Stimulated activated CD4-positive, alpha-beta T cell treated with anti-CD3 and anti-CD28 coated beads, Interleukin-2, amount 100 ng/mL, for 48 hours (primary cell): ENCODE data around the gene COX20.
"Not testable (repeated sequence)": the region's sequence is repeated elsewhere in the genome, so short reads cannot be mapped to it uniquely, and the experiment has no call there.

Source experiments
- DNase-seq, 2 donors: peaks; one replicate each; pipeline ENCODE4 v3.0.0-alpha.2; 2020

COX20 gene

DNA sequence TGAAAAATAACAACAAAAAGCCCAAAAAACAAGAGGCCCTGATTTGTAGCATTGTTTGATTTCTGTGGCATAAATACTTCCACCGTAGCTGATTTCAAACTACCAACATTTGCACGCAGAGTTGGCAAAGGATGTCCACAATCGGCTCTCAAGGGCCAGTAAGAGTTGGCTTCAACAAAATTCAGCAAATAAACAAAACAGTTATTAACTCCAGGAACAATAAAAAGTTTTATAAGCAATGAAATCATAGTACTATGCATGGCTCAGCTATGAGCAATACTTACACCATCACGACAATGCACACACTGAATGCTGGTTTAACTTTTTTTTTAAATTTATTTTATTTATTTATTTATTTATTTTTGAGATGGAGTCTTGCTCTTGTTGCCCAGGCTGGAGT lies 8.7 kb upstream of the COX20 start:
- DNase-seq, result no peak

DNA sequence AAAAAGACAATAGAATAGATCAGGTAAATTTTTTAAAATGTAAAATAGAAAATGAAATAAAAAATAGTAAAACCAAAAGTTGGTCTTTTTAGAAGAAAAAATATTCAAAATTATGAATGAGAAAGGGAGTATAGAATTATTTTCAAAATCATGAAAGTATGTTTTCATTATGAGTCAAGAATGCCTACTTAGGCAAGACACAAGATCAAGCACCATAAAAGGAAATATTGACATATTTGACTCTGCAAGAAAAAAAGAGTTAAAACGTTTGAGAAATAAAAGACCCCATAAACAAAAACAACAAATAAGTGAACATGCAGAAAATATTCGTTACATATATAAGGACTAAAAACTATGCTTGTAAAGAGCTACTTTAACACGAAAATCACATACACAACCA lies 4.8 kb upstream of the COX20 start:
- DNase-seq, result no peak

DNA sequence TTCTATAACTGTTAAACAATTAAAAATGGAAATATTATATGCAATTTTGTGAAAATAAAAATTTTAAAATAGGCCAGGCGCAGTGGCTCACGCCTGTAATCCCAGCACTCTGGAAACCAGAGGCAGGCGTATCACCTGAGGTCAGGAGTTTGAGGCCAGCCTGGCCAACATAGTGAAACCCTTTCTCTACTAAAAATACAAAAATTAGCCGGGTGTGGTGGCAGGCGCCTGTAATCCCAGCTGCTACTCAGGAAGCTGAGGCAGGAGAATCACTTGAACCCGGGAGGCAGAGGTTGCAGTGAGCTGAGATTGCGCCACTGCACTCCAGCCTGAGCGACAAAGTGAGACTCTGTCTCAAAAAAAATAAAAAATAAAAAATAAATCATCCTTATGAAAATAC lies 2.2 kb upstream of the COX20 start:
- DNase-seq, result not testable (repeated sequence)

DNA sequence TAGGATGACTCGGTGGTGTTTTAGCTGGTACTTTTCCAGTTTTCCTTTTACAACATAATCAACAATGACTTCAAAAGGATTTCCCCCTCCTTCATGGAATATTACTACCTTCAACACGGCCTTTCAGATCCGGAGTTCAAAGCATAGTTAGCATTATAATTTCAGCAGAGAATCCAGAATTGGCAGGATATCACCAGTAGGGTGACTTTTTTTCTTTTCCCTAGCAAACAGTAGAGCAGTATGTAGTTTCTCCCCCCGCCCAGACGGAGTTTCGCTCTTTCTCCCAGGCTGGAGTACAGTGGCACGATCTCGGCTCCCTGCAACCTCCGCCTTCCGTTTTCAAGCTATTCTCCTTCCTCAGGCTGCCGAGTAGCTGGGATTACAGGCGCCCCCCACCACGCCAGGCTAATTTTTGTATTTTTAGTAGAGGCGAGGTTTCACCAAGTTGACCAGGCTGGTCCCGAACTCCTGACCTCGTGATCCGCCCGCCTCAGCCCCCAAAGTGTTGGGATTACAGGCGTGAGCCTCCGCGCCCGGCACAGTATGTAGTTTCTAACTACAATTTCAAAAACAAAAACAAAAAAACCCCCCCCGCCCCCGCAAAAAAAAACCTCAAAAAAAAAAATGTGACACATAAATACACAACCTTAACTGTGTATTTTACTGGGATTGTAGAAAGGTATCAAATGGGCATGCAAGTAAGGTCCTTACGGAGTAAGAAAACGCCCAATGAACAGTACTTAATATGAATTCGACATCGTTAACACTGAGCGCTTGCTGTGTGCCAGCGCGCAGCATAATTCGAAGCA lies 1.5 kb upstream of the COX20 start:
- DNase-seq, result peak; percentile 42

DNA sequence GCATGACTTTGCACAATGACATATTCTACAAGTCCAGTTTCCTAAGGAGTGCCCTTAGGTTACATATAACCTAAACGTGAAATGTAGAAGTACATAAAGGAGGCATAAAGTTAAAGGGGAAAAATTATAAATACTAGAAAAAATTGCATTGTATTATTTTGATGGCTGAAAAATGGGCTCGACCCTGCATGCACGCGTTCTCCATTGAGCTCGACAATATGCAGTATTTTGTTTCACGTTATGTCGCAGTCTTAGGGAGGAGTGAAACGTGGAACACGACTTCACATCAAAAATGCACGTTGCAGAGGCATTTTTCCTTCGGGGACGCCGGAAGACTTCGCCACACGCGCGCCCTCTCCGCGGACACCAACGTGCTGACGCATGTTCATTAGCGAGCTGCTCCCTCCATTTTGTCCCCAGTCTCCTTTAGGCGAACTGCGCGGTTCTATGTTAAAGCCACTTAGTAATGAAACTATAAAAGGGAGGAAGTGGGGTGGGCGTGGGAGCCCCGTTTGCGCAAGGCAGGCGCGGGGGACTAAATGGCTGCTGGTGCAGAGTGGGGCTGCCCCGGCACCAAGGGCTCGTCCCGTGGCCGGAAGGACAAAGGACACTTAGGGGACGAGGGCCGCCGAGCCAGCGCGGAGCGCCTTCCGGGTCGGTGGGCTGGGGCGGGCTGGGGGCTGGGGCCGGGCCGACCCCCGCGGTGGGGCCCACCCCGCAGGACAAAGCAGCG lies 749 bp upstream of the COX20 start:
- peak; percentile 79 to 84 for DNase-seq

DNA sequence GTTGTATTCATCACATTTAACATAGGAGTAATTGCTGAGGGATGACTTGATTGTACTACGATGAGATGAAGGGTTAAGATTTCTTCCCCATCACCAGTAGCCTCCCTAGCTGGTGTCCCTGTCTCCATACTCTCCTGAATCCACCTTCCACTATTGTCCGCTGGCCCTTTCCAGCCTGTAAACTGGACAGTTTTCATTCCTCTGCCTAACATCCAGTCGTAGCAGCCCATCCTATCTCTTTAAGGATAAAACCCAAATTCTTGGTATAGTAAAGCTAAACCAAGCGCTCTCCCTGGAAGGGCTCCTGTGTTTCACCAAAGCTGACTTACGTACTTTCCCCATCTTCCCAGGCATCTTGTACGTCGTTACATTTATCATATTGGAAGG lies 670 bp downstream of the COX20 start:
- DNase-seq, result no peak

DNA sequence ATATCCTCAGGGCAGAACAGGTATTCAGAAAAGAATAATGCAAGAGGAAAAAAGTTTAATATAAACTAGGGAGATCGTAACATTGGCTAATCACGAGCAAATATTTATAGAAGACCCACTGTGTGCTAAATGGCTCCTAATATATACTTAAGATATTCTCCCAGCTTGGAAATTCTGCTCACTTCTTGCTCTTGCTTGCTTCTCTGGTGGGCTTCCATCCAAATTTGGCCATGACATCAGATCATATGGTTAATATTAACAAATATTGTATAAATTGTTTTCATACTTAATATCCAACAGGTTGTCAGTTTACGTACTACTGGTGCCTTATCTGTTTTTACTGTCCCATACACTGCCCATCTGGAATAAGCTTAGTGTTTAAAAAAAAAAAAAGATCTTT lies 1.1 kb downstream of the COX20 start:
- DNase-seq, result no peak

DNA sequence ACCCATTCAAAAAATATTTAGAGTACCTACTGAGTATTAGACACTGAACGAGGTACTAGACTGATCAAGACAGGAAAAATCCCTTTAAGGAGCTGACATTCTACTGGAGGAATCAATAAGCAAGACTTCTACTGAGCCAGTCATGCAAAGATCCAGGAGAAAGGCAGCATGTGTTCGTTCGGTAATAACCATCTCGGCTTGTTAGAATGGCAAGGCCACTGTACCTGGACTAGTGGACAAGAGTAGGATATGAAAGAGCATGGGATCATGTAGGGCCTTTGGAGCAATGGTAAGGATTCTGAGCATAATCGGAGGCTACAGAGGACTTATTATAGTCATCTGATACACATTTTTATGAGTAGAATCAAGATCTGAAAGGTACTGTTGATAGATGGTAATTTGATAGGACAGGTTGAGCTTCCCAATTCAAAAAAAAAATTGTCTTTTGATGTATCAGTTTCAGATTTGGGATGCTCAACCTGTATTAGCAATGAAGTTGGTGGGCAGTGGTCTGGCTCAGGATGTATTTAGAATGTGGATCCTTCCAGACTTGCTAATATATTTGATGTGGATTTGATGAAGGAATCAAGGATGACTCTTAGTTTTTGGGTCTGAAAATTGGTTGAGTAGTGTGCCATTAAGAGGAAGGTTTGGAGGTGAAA lies 2.3 kb downstream of the COX20 start:
- no peak for DNase-seq

DNA sequence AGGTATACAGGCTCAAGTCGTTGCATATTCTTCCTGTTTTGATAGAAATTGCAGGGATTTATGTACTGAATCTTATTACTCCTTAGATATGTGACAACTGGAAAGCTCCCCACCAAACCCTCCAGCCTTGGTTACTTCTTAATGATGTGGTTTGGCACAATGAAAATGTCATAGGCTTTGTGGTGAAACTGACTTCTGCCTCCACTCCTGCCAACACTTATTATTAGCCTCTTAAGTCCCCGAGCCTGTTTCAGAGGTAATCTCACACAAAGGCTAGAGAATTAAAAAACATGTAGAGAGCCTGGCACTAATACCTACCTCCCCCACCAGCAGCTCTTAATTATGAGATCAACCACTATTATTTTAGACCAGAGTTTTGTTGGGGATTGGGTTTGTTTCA lies 4.2 kb downstream of the COX20 start:
- DNase-seq, result no peak

DNA sequence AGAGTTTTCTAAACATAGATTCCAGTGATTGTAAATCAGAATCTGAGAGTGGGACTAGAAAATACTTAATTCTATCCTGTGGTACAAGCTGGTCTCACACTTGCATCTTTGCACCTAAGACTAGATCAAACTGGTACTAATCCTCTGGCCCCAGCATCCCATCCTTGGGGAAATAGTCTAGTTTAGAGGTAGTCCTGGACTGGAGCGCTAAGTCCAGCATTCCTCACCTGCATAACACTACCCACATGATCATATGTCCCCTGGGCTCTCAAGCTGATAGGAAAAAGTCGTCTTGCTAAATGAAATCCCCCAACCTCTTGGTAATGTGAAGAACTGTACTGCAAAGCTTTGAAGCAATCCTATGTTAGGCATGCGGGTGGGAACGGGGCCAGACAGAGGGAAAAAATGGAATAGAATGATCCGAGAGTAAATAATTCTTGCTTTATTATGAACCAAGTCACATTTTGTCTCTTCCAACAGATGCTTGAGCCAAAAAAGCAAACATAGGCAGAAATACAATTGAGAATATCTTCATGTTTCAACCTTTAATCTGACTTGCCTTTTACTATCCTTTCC lies 4.8 kb downstream of the COX20 start:
- DNase-seq, result no peak

DNA sequence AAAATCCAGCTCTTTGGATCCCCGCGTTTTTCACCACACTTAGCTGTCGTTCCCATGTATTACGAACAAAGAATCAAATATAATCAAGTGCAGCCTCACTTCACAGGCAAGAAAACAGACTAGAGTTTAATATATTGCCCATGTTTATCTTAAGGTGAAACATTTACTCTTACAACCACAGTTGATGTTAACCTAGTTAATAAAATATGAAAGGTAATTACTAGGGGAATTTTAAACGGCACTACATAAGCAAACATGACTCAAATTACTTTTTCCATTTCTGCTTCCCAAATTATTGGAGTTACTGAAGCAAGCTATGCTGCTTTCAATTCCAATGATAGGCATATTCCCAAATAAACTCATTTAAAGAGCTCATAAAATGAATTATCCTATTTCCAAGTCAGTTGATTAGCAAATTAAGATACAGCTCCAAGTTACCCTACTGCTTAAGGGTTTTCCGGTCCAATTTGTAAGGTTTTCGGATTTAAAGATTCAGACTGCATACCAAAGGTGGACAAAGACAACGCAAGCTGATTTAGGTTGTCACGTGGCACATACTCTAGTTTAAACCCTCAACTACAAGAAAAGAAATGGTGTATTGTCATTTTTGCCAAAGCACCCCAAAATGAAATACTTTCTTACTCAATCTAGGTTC lies 5.9 kb downstream of the COX20 start:
- DNase-seq, result no peak

DNA sequence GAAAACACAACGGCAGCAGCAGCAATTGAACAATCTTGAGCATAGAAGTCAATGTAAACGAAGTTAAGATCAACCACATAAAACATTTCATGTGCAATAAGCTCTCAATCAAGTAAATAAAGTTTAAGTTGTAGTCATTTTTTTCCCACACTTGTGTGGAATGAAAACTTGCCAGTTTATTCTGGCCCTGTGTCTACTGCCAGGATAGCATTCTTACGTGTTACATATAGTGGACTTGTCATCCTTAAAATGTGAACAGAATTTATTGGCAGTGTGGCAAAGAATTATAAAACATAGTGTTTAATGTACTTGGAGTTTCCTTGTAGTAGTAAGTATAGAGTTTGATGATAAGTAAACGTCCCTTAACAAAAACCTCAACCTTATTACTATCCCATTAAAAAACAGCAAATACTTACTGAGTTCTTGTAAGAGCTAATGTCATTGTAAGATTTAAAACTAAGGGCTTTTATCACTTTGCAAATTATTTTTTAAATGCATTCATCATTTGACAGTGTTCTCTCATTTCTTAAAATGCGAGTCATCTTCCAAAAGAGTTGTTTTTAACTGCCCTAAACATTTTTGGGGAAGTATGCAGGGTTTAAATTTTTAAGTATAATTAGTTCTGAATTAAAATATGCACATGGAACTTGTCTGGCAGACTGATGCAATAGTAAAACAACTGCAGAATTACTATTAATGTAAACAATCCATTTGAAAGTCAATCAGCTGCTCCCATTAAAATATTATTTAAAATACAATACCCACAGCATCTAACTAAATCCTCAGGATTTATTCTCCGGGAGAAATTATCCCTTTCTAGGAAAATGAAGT lies 7.9 kb downstream of the COX20 start:
- no peak for DNase-seq

DNA sequence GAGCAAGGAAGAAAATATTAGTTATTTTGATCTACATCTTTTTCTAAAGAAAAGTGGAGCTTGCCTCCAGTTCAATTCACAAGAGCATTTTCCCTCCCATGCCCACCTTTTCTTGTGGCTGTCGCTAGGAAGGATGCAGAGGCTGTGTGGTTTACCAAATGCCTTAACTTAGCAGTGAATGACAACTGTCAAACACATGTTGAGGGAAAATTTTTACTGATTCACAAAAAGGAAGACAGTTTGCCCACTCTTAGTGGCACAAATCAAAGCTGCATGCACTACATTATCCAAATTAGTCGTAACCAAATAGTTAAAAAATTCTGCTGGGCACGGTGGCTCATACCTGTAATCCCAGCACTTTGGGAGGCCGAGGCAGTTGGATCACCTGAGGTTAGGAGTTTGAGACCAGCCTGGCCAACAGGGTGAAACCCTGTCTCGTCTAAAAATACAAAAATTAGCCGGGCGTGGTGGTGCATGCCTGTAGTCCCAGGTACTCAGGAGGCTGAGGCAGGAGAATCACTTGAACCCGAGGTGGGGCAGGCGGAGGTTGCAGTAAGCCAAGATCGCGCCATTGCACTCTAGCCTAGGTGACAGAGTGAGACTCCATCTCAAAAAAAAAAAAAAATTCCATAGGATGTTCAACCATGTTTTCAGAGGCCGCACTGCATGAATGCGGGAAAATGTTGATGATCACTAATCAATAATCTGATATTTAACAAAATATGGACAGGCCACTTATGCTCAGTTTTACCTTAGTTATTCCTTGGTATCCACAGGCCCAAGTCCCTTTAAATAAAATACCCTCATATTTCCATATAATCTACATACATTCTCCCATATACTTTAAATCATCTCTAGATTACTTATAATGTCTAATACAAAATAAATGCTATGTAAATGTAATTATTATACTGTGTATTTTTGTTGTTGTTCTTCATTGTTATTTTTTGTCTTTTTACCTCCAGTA lies 9.0 kb downstream of the COX20 start:
- DNase-seq, result no peak

DNA sequence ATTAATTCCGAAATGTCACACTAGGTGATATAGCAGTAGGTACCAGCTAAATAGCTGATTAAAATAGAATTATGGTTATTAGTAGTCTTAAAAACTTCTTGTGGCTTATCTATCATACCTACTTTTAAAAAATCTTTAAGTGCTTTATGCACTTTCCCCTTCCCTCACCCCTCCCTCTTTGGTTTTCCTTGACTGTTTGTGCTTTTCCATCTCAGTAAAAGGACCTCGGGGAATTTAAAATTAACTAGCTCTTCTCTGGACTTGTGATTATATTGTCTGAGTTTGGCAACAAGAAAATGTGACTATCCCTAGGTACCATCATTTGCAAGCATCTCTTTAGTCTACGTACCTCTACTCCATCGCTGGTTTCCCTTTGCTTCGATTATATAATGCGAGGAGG lies 11.2 kb downstream of the COX20 start:
- no peak for DNase-seq

DNA sequence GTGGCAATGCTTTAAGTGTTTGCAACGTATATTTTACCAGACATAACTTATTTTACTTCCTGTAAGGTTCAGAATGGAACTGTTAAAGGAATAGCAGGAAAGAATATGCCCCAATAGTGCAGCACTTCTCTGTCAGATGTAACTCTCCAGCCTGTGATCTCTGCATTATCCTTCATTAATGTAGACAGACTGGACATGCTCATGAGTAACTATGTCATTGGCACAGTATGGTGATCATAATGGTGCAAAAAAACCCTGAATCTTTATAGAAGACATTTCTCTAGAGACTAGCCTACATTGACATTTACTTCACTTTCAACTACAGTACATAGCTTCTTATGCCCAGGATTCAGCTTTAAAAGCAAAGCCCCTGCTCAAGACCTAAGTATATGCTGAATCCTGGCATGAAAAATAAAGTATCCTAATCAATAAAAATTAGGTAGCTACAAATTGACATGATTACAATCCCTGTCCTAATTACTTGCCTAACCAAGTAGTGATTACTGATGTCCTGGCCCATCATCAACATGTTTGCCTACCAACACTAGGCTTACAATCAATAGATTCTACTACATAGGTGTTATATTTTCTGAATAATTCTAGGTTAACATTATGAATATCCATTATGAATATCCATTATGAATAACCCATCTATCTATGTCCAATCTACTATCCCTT lies 13.9 kb downstream of the COX20 start:
- DNase-seq, result no peak

DNA sequence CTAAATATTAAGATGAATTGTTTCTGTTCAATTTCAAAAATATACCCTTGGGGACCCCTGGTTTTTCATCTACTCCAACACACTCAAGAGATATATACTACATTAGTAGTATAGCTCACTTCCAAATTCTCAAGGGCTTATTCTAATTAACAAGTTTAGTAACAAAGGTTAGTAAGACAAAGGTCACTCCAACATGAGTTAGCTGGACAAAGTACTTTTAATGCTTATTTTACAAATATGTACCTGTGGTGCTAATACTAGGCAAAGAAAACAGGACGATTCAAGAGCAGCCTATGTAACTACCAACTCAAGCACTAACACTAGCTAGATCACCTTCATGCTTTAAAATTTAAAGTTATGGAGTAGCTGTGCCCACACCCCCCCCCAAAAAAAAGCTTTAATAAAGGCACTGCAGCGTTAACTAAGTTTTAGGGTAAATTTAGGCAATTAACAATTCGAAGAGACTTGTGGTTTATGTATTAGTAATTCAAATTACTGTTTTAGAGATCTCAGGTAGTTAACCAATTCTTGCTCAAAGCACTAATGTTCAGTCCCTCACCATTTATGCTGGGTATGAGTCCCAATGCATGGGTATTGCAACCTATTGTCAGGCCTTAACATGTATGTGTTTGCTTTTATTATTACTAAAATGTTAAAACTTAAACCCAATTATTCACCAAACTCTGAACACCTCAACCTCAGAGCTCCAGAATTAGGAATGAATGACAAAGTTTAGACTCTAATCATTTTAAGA lies 14.8 kb downstream of the COX20 start:
- no peak for DNase-seq

DNA sequence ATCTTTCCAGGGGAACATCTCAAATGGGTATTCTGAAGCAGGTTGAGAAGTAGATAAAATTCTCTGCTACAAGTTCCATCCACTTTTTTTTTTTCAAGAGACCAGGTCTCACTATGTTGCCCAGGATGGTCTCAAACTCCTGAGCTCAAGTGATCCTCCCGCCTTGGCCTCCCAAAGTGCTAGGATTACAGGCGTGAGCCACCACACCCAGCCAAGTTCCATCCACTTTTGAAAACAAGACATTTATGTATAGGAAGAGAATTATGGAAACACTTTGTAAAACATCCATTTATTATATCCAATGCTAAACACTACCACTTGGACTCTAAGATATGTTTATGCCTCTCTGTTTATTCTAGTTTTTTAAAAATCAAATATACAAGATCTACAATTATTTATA lies 15.4 kb downstream of the COX20 start:
- DNase-seq, result no peak

DNA sequence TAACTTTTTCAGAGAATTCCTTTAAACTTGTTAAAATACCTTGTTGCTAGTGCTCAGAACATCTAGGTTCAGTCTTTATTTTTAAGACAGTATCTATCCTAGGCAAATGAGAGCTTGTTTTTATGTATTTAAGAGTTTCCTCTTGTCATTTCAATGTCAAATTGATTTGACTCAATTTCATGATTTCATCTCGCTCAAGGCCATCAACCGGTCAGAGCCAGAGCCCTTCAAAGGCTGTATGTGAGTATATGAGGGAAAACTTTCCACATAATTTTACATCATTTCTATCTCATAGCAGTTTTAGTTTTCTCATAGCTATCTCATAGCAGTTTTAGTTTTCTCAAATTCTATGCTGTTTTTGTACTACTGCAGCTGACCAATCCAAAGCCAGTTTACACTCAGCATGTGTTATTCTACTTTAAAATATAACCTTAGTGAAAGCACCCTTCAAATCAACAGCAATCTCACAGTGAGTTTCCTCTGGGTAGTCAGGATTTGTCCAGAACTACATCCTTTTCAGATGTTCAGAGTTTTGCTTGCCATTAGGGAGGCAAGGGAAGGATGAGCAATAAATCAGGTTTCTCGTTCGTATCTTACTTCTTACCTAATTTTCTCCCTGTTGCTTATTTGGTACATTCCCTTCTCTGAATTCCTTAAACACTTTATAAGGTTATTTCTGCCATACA lies 16.2 kb downstream of the COX20 start:
- no peak for DNase-seq

DNA sequence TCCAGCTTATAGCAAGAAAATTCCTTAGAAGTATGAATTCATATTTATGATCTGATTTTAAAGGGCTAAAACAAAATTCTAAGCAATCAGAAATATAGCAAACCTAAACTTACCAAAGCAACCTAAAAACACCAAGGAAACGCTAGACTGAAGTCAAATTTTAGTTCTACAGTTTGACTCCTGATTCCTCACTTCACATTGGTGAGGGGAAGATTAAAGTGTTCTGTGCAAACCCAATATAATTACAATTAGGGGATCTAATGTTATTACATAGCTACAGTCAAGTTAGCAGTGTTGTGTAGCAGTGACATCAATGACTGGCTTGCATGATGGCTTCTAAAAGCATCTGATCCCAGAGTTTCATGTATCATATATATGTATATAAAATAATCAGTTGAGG lies 17.2 kb downstream of the COX20 start:
- DNase-seq, result no peak
